Measurements from ENCODE around the gene GOLT1B. TPM values are rescaled to one million over a fixed set of nuclear protein-coding genes. Genes with fewer than 3 reads are reported as not detected.
A peak's percentile ranks its signal among the peaks of the same experiment; 100 is the strongest.

Gene GOLT1B
- total and polyA plus RNA-seq, 12 donors = 12.0 to 25.4 (median 18.8) TPM

DNA sequence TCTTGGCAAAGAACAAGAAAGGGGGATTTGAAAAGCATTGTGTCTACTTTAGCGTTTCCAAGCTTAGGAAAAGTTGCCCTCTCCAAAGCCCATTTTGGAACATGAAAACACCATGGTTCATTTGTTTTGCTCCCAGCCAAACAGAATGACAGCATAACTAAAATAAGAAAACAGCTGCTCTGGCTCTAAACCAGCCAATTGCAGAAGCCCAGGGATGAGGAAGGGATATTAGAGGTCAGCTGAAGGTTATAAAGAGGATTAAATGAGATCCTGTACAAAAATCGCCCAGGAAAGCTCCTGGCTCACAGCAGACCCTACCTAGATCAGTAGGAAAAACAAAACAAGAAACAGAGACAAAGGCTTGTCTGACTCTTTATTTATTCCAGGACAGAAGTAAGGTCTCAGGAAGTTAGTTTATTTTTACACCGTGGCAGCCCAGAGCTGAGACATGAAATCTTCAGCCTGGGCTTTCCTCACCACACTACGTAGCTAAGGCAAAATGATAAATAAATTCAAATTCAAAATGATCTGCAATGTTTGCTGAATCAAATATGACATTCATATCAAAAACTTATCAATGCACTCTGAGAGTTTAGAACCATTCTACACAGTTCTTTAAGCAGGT lies 50.4 kb downstream of the GOLT1B start:
- Histone ChIP-seq H3K27ac (peak overlapping the region; percentile 12 to 77 (median 56)), H3K27me3 (no peaks in the 10 kb centered on the region), H3K9me3 (no peaks in the 10 kb centered on the region), H3K4me1 (peaks cover 0 to 29% (median 14%) of the 10 kb centered on the region in 9 donors), H3K4me3 (no peak overlapping the region), H3K36me3 (no peaks in the 10 kb centered on the region)
- peak; percentile 82 to 93 (median 91) for ATAC-seq
- WGBS, 2 donors = 7 to 15% methylated on average over 4 of the region's 4 CpGs
- intact Hi-C loops (cut with DNase I) = no loop called here
- peak in 1 of 2 donors; percentile 51 for DNase-seq
- TF ChIP-seq, protein P1, sequence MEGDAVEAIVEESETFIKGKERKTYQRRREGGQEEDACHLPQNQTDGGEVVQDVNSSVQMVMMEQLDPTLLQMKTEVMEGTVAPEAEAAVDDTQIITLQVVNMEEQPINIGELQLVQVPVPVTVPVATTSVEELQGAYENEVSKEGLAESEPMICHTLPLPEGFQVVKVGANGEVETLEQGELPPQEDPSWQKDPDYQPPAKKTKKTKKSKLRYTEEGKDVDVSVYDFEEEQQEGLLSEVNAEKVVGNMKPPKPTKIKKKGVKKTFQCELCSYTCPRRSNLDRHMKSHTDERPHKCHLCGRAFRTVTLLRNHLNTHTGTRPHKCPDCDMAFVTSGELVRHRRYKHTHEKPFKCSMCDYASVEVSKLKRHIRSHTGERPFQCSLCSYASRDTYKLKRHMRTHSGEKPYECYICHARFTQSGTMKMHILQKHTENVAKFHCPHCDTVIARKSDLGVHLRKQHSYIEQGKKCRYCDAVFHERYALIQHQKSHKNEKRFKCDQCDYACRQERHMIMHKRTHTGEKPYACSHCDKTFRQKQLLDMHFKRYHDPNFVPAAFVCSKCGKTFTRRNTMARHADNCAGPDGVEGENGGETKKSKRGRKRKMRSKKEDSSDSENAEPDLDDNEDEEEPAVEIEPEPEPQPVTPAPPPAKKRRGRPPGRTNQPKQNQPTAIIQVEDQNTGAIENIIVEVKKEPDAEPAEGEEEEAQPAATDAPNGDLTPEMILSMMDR (IDR thresholded peaks at IDR 0.05) = no peak

DNA sequence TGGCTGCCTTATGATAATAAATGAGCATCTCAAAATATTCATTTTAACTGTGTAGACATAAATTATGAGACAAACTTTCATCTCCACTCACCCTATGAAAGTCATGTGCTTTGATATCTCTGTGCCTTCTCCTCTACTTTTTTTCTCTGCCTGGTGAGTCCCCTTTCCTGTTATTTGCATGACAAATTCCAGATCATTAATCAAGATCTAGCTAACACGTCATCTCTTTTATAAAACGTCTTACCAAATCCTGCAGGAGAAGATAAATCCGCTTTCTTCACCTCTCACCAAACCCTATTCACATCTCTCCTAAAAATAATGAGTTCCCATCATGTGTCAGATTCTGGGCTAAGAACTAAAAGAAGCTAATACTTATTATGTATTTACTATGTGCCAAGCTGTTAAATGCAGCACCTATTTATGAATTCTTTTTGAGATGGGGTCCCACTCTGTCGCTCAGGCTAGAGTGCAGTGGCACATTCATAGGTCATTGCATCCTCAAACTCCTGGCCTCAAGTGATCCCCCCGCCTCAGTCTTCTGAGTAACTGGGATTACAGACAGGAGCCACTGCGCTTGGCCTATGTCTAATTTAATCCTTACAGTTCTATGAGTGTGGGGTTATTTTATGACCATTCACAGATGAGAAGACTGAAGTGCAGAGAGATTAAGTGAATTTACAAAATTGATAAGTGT lies 51.2 kb downstream of the GOLT1B start:
- Histone ChIP-seq H3K4me3 (no peak overlapping the region), H3K27me3 (no peaks in the 10 kb centered on the region), H3K4me1 (peaks cover 0 to 28% (median 14%) of the 10 kb centered on the region in 9 donors), H3K36me3 (no peaks in the 10 kb centered on the region), H3K27ac (peak overlapping the region in 8 of 10 donors; percentile 36 to 77 (median 60)), H3K9me3 (no peaks in the 10 kb centered on the region)
- intact Hi-C loops (cut with DNase I) = no loop called here
- DNase-seq = no peak
- ATAC-seq = no peak
- TF ChIP-seq, protein P1 (IDR thresholded peaks at IDR 0.05) = no peak
- WGBS, 2 donors = 67 to 70% methylated on average over 6 of the region's 6 CpGs

DNA sequence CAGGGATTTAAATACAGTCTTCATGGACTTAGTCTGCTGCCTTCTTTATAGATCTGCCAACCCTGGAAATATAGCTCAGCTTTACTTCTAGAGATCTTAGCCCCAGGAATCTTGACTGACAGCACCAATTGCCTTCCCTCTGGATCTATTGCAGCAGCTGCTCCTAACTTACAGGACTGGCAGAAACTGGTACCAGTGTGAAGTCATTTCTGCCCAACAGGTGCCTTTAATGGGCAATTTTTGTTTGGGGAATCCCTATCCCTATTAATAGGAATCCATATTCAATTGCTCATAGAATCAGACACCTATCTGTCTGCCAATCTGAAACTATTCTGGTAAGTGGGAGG lies 51.7 kb downstream of the GOLT1B start:
- ATAC-seq (no peak), DNase-seq (no peak)
- Histone ChIP-seq H3K27me3 (no peaks in the 10 kb centered on the region), H3K4me3 (no peak overlapping the region), H3K4me1 (peaks cover 0 to 28% (median 14%) of the 10 kb centered on the region in 9 donors), H3K9me3 (no peaks in the 10 kb centered on the region), H3K36me3 (no peaks in the 10 kb centered on the region), H3K27ac (no peak overlapping the region)
- TF ChIP-seq, protein P1 (IDR thresholded peaks at IDR 0.05) = no peak
- intact Hi-C loops (cut with DNase I) = no loop called here

GRCh38 chr12:21558100-21558679 lies 56.6 kb downstream of the GOLT1B start:
- intact Hi-C loops (cut with DNase I) = no loop called here
- Histone ChIP-seq H3K9me3 (no peaks in the 10 kb centered on the region), H3K27ac (no peak overlapping the region), H3K4me3 (no peak overlapping the region), H3K36me3 (no peaks in the 10 kb centered on the region), H3K27me3 (no peaks in the 10 kb centered on the region), H3K4me1 (no peaks in the 10 kb centered on the region)
- whole genome bisulfite sequencing, 2 donors = 84 to 89% methylated on average over 9 of the region's 9 CpGs
- DNase-seq (no peak), ATAC-seq (no peak)
- TF ChIP-seq, protein P1 (IDR thresholded peaks at IDR 0.05) = no peak
